CD14-positive monocyte (primary cell): ENCODE data around the gene EEIG1. TPM values are rescaled to one million over a fixed set of nuclear protein-coding genes. Genes with fewer than 3 reads are reported as not detected.

Experiments used
- DNase-seq, 3 donors: peaks; one replicate each; pipeline ENCODE4 v3.0.0-alpha.2; 2011 to 2022
- H2AFZ ChIP-seq: 2 replicates; pipeline ENCODE4 v1.6.0; 2012; ENCODE audit warnings: mild to moderate bottlenecking, low read depth, low read length, inconsistent platforms; ENCODE audit not compliant: insufficient read depth, poor library complexity, severe bottlenecking
- H3K27ac ChIP-seq, 2 donors: 1 replicate in 1 of 2; 2 replicates in 1 of 2; pipeline ENCODE4 v1.5.1; 2012 to 2013; ENCODE audit warnings: low read length in 2 of 2, control low read depth in 1 of 2, inconsistent platforms in 1 of 2, low read depth in 1 of 2, mild to moderate bottlenecking in 1 of 2
- H3K27me3 ChIP-seq, 2 donors: one replicate each; pipeline versions ENCODE4 v1.6.0 to v1.6.1; 2011 to 2013; ENCODE audit warnings: low read length in 2 of 2; ENCODE audit not compliant: control insufficient read depth in 2 of 2, insufficient read depth in 2 of 2
- H3K36me3 ChIP-seq, 2 donors: replicated peaks in 1 of 2; 1 replicate in 1 of 2; 2 replicates in 1 of 2; pipeline versions ENCODE4 v1.5.1 to v1.6.1; 2012 to 2013; ENCODE audit warnings: low read length in 2 of 2, control low read depth in 1 of 2, inconsistent platforms in 1 of 2, mild to moderate bottlenecking in 1 of 2; ENCODE audit not compliant: insufficient read depth in 2 of 2, control insufficient read depth in 1 of 2
- H3K4me1 ChIP-seq, 2 donors: 1 replicate in 1 of 2; 2 replicates in 1 of 2; pipeline versions ENCODE4 v1.5.1 to v1.6.1; 2012 to 2013; ENCODE audit warnings: low read length in 2 of 2, control low read depth in 1 of 2, inconsistent platforms in 1 of 2, mild to moderate bottlenecking in 1 of 2, moderate library complexity in 1 of 2; ENCODE audit not compliant: insufficient read depth in 2 of 2, control insufficient read depth in 1 of 2
- H3K4me2 ChIP-seq: replicated peaks from 2 replicates; pipeline ENCODE3; 2012; ENCODE audit warnings: low read length, moderate library complexity, mild to moderate bottlenecking; ENCODE audit not compliant: poor library complexity, severe bottlenecking; ENCODE audit errors: extremely low read depth
- H3K4me3 ChIP-seq, 3 experiments: fragments of 200-600 bp in 1 of 3; sonication (generic) in 1 of 3; replicated peaks in 1 of 3; 1 replicate in 2 of 3; 2 replicates in 1 of 3; pipeline ENCODE4 v1.5.1; 2011 to 2013; ENCODE audit warnings: low read length in 3 of 3, mild to moderate bottlenecking in 3 of 3, control low read depth in 2 of 3, low read depth in 2 of 3, inconsistent platforms in 1 of 3, moderate library complexity in 1 of 3
- H3K79me2 ChIP-seq: 2 replicates; pipeline ENCODE4 v1.6.0; 2012; ENCODE audit warnings: mild to moderate bottlenecking, control low read depth, inconsistent platforms, low read length, moderate library complexity; ENCODE audit not compliant: insufficient read depth
- H3K9ac ChIP-seq: 2 replicates; pipeline ENCODE4 v1.6.0; 2017; ENCODE audit warnings: low read length, mild to moderate bottlenecking; ENCODE audit not compliant: insufficient read depth, poor library complexity, severe bottlenecking
- H3K9me3 ChIP-seq, 2 donors: replicated peaks in 1 of 2; 1 replicate in 1 of 2; 2 replicates in 1 of 2; pipeline versions ENCODE4 v1.5.1 to v1.6.1; 2012 to 2013; ENCODE audit warnings: low read length in 2 of 2, control low read depth in 1 of 2; ENCODE audit not compliant: control insufficient read depth in 1 of 2, insufficient read depth in 1 of 2
- H4K20me1 ChIP-seq: 2 replicates; pipeline ENCODE4 v1.6.0; 2012; ENCODE audit warnings: mild to moderate bottlenecking, low read length, control low read depth, moderate library complexity; ENCODE audit not compliant: insufficient read depth
- H3K27ac Mint-ChIP-seq, 7 donors: one replicate each; pipeline ENCODE4 v1.8.0; 2020; ENCODE audit warnings: mild to moderate bottlenecking in 7 of 7, mixed read lengths in 7 of 7, moderate library complexity in 6 of 7, inconsistent platforms in 2 of 7
- H3K27me3 Mint-ChIP-seq, 3 donors: one replicate each; pipeline ENCODE4 v1.8.0; 2021 to 2022; ENCODE audit warnings: low read depth in 3 of 3, mild to moderate bottlenecking in 3 of 3, mixed read lengths in 3 of 3, moderate library complexity in 3 of 3, inconsistent platforms in 1 of 3
- H3K36me3 Mint-ChIP-seq, 2 donors: one replicate each; pipeline ENCODE4 v1.8.0; 2020; ENCODE audit warnings: mixed read lengths in 2 of 2, inconsistent platforms in 1 of 2, mild to moderate bottlenecking in 1 of 2
- H3K4me1 Mint-ChIP-seq: one replicate; pipeline ENCODE4 v1.8.0; 2020; ENCODE audit warnings: mild to moderate bottlenecking, mixed read lengths
- H3K4me3 Mint-ChIP-seq, 2 donors: one replicate each; pipeline ENCODE4 v1.8.0; 2020; ENCODE audit warnings: mild to moderate bottlenecking in 2 of 2, mixed read lengths in 2 of 2, moderate library complexity in 1 of 2
- H3K9me3 Mint-ChIP-seq, 7 donors: one replicate each; pipeline ENCODE4 v1.8.0; 2020 to 2022; ENCODE audit warnings: mixed read lengths in 7 of 7, mild to moderate bottlenecking in 6 of 7, moderate library complexity in 6 of 7, inconsistent platforms in 2 of 7
- CTCF ChIP-seq: fragments of 200-600 bp; IDR thresholded peaks from one replicate; pipeline ENCODE4 v1.8.0; 2022; ENCODE audit warnings: antibody characterized with exemption, mild to moderate bottlenecking
- WGBS: methylation state at CpG from one replicate; pipeline ENCODE4 v1.1.5; 2013; ENCODE audit warnings: missing lambda C conversion rate; ENCODE audit not compliant: insufficient coverage; 5-methylcytosine and 5-hydroxymethylcytosine counted together
- intact Hi-C, 2 donors: fragments of 100-400 bp; cut with micrococcal nuclease; formaldehyde crosslinking; loops; one replicate each; pipeline versions ENCODE4 v1.15.0 to v1.15.1; 2023
- polyA plus RNA-seq, 3 donors: library from polyadenylated mRNA; depleted of rRNA in 1 of 3; unstranded in 2 of 3; stranded (reverse) in 1 of 3; fragments of 300-500 nt in 2 of 3; fragments of >200 nt in 1 of 3; fragmentation: Illumina TruSeq in 2 of 3; gene quantifications; 1 replicate in 2 of 3; 2 replicates in 1 of 3; pipeline ENCODE4 v1.2.3, GENCODE V29; 2012 to 2021

EEIG1 gene
- polyA plus RNA-seq, 3 donors: 0.86 to 2.3 (median 2.1) TPM

GRCh38 chr9:127944586-127945218 is 36.1 kb downstream of the EEIG1 start:
- Mint-ChIP-seq H3K4me1 (peaks cover 13% of the 10 kb centered on the region), H3K9me3 (no peaks in the 10 kb centered on the region), H3K4me3 (no peak overlapping the region), H3K36me3 (peaks cover 6% of the 10 kb centered on the region in 2 donors), H3K27me3 (peaks cover 0 to 3% (median 0%) of the 10 kb centered on the region in 3 donors), H3K27ac (peak overlapping the region in 1 of 7 donors; percentile 13)
- no peaks in the 10 kb centered on the region for H4K20me1 ChIP-seq
- intact Hi-C loops: loop anchor here (5.0 to 10.0 kb wide), 2 partner anchors 140 to 173 kb away; no protein-coding TSS in a partner anchor
- H3K79me2 ChIP-seq: no peaks in the 10 kb centered on the region
- H3K9me3 ChIP-seq: no peaks in the 10 kb centered on the region
- no peaks in the 10 kb centered on the region for H3K36me3 ChIP-seq
- no peak overlapping the region for H2AFZ ChIP-seq
- no peaks in the 10 kb centered on the region for H3K27me3 ChIP-seq
- WGBS: 97% methylated on average over 36 of the region's 38 CpGs
- peaks cover 11 to 13% of the 10 kb centered on the region in 2 donors for H3K4me1 ChIP-seq
- H3K4me3 ChIP-seq: no peak overlapping the region
- no peak for DNase-seq
- H3K27ac ChIP-seq: no peak overlapping the region
- no peak overlapping the region for H3K4me2 ChIP-seq
- no peak overlapping the region for H3K9ac ChIP-seq
- TF ChIP-seq CTCF: no peak

- Histone ChIP-seq H3K4me1 (peaks cover 11 to 13% of the 10 kb centered on the region in 2 donors), H3K4me2 (peak overlapping the region; percentile 9), H2AFZ (peak overlapping the region; percentile 12), H3K9ac (no peak overlapping the region), H4K20me1 (no peaks in the 10 kb centered on the region), H3K4me3 (no peak overlapping the region), H3K79me2 (no peaks in the 10 kb centered on the region), H3K27ac (no peak overlapping the region), H3K36me3 (no peaks in the 10 kb centered on the region), H3K9me3 (no peaks in the 10 kb centered on the region), H3K27me3 (no peaks in the 10 kb centered on the region)
- peak; percentile 78 for TF ChIP-seq CTCF
- H3K27me3 Mint-ChIP-seq: peaks cover 0 to 3% (median 0%) of the 10 kb centered on the region in 3 donors
- intact Hi-C loops: loop anchor here (1.0 to 10.0 kb wide), 4 partner anchors 91 to 174 kb away; no protein-coding TSS in a partner anchor
- H3K4me3 Mint-ChIP-seq: peak overlapping the region in 1 of 2 donors; percentile 72
- H3K9me3 Mint-ChIP-seq: no peaks in the 10 kb centered on the region
- H3K4me1 Mint-ChIP-seq: peaks cover 13% of the 10 kb centered on the region
- peaks cover 6% of the 10 kb centered on the region in 2 donors for H3K36me3 Mint-ChIP-seq
- WGBS: 37% methylated on average over 9 of the region's 13 CpGs
- DNase-seq: peak; percentile 71 to 83 (median 79)
- peak overlapping the region in 1 of 7 donors; percentile 57 for H3K27ac Mint-ChIP-seq
These were observed 37.1 kb downstream of the EEIG1 start for GRCh38 chr9:127943731-127944144.
